WERI-Rb-1 (cell line): ENCODE results near the gene EDARADD.

Experiments
- DNase-seq: peaks from one replicate; pipeline ENCODE4 v3.0.0-alpha.2; 2020
- H3K27ac ChIP-seq: fragments of 250-450 bp; sonication (Bioruptor Pico); 2 replicates; pipeline ENCODE4 v1.5.1; 2020; ENCODE audit warnings: mild to moderate bottlenecking, moderate library complexity
- H3K27me3 ChIP-seq: fragments of 250-450 bp; sonication (Bioruptor Pico); 2 replicates; pipeline ENCODE4 v1.5.1; 2021; ENCODE audit warnings: mild to moderate bottlenecking, low read depth, moderate library complexity; ENCODE audit not compliant: insufficient read depth, severe bottlenecking
- H3K36me3 ChIP-seq: fragments of 250-450 bp; sonication (Bioruptor Pico); 2 replicates; pipeline ENCODE4 v1.5.1; 2020; ENCODE audit warnings: mild to moderate bottlenecking, moderate library complexity
- H3K4me3 ChIP-seq: 2 replicates; pipeline ENCODE4 v1.5.1; 2011; ENCODE audit warnings: low read depth, mild to moderate bottlenecking, control low read depth, low read length
- H3K9me3 ChIP-seq: fragments of 250-450 bp; sonication (Bioruptor Pico); 2 replicates; pipeline ENCODE4 v1.5.1; 2021; ENCODE audit warnings: mild to moderate bottlenecking, moderate library complexity; ENCODE audit not compliant: severe bottlenecking
- TF ChIP-seq, protein P1 (sequence below): IDR thresholded peaks from 2 replicates; pipeline ENCODE4 v1.5.1; 2011; ENCODE audit warnings: low read depth, mild to moderate bottlenecking, control low read depth, inconsistent platforms, low read length

Gene EDARADD

DNA sequence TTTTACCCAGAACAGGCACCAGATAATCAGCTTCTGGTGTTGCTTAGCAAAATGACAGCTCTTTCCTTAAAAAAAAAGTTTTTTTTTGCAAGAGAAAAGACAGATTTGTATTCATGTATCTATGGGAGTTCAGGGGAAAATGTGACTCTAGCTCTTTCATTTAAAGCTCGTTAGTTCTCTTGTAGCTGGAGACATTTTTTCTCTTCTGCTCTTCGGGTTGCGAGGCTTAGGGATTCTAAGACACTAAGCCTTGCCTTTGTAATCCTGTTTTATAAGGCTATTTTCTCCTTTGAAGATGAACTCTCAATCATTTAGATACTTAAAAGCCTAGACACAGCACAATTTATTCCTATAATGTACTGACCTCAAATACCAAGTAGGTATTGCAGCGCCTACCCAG lies 40.3 kb upstream of the EDARADD start:
- TF ChIP-seq, protein P1, sequence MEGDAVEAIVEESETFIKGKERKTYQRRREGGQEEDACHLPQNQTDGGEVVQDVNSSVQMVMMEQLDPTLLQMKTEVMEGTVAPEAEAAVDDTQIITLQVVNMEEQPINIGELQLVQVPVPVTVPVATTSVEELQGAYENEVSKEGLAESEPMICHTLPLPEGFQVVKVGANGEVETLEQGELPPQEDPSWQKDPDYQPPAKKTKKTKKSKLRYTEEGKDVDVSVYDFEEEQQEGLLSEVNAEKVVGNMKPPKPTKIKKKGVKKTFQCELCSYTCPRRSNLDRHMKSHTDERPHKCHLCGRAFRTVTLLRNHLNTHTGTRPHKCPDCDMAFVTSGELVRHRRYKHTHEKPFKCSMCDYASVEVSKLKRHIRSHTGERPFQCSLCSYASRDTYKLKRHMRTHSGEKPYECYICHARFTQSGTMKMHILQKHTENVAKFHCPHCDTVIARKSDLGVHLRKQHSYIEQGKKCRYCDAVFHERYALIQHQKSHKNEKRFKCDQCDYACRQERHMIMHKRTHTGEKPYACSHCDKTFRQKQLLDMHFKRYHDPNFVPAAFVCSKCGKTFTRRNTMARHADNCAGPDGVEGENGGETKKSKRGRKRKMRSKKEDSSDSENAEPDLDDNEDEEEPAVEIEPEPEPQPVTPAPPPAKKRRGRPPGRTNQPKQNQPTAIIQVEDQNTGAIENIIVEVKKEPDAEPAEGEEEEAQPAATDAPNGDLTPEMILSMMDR = no peak
- H3K9me3 ChIP-seq = peaks cover 2% of the 10 kb centered on the region
- no peaks in the 10 kb centered on the region for H3K36me3 ChIP-seq
- no peak overlapping the region for H3K27ac ChIP-seq
- DNase-seq = no peak
- no peaks in the 10 kb centered on the region for H3K27me3 ChIP-seq
- no peak overlapping the region for H3K4me3 ChIP-seq

DNA sequence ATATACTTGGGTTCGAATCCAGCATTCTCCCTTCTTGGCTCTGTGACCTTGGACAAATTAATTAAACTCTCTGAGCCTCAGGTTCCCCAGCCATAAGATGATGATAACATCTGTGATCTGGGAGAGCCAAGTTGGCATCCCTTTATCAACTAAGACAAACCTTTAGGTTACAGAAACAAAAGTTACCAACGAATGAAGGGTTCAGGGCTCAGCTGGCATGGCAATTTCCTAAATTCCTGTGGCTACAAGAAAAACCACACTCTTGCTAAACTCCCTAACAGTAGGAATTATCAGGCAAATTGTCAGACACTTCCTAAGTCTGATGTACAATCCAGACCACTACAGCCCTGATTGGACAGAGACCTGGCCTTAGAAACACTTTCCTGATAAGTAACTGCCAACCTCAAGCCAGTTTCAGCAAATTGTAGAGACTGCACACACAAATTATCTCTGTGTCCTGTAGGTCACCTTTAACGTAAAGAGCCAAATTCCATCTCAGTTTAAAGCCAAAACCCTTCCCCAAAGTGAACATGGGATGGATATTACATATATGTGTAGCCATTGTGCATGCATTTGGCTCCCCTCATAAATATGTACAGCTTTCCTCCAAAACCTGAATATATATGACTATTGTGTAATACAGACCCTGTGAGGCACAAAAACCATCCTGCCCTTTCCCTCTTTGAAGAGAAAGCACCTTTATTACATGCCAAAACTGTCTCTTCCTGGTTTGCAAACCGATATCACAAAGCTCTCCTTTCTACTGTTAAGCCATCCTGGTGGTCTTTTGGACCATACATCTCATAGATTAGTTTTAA lies 39.5 kb upstream of the EDARADD start:
- no peak overlapping the region for H3K4me3 ChIP-seq
- TF ChIP-seq, protein P1 = no peak
- no peaks in the 10 kb centered on the region for H3K27me3 ChIP-seq
- no peaks in the 10 kb centered on the region for H3K36me3 ChIP-seq
- peaks cover 2% of the 10 kb centered on the region for H3K9me3 ChIP-seq
- DNase-seq = no peak
- no peak overlapping the region for H3K27ac ChIP-seq

DNA sequence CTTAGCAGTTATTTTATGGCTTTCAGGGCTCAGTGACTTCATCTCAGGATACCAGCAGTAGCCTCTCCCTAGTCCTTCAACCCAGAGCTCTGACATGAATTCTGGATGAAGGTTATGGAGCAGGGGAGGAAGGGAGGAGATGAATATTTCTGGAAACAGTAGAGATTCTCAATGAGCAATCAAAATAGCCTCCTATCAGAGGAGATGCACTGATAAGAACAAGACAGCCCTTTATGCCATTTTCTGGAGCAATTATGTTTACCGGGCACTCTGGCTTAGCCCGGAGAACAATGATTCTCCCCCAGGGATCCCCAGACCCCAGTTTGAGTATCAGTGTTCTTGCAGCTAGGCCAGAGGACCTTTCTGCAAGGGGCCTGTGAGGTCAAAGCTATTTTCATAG lies 37.9 kb upstream of the EDARADD start:
- peaks cover 2% of the 10 kb centered on the region for H3K9me3 ChIP-seq
- H3K36me3 ChIP-seq = no peaks in the 10 kb centered on the region
- DNase-seq = no peak
- TF ChIP-seq, protein P1 = no peak
- no peak overlapping the region for H3K27ac ChIP-seq
- no peaks in the 10 kb centered on the region for H3K27me3 ChIP-seq
- no peak overlapping the region for H3K4me3 ChIP-seq

DNA sequence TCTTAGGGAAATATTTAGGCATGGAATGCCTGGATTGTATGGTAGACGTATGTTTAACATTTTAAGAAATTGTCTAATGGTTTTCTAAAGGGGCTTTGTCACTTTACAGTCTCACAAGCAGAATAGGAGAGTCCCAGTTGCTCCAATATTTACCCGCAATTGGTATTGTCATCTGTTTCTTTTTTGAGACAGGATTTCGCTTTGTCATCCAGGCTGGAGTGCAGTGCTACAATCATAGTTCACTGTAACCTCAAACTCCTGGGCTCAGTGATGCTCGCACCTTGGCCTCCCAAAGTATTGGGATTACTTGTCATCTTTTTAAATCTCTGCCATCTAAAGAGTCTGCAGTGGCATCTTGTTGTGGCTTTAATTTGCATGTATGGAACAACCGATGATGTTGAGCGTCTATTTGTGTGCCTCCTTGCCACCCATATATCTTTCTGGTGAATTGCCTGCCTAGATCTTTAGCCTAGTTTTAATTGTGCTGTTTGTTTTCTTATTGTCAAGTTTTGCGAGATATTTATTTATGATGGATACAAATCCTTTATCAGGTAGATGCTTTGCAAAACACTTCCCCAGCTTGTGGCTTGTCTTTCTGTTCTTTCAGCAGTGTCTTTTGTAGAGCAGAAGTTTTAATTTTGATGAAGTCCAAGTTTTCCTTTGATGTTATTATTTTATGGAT lies 32.0 kb upstream of the EDARADD start:
- Histone ChIP-seq H3K27ac (no peak overlapping the region), H3K27me3 (no peaks in the 10 kb centered on the region), H3K4me3 (no peak overlapping the region), H3K9me3 (peaks cover 2% of the 10 kb centered on the region), H3K36me3 (no peaks in the 10 kb centered on the region)
- no peak for DNase-seq
- TF ChIP-seq, protein P1 = no peak

DNA sequence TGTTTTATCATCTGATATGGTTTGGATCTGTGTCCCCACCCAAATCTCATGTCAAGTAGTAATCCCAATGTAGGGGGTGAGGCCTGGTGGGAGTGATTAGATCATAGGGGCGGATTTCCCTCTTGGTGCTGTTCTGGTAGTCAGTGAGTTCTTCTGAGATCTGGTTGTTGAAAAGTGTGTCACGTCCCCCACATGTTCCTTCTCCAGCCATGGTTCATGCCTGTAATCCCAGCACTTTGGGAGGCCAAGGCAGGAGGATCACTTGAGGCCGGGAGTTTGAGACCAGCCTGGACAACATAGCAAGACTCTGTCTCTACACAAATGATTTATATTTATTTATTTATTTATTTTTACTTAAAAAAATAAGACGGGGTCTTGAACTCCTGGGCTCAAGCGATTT lies 30.8 kb upstream of the EDARADD start:
- no peak overlapping the region for H3K4me3 ChIP-seq
- no peak for DNase-seq
- TF ChIP-seq, protein P1 = no peak
- no peaks in the 10 kb centered on the region for H3K27me3 ChIP-seq
- H3K27ac ChIP-seq = no peak overlapping the region
- no peaks in the 10 kb centered on the region for H3K36me3 ChIP-seq
- peaks cover 2% of the 10 kb centered on the region for H3K9me3 ChIP-seq
